ENCODE data around the gene GRIFIN.
A peak's percentile ranks its signal among the peaks of the same experiment; 100 is the strongest.

The GRIFIN gene

GRCh38 chr7:2512179-2512661, 36.0 kb upstream of the GRIFIN start:
- DNase-seq: no peak

DNA sequence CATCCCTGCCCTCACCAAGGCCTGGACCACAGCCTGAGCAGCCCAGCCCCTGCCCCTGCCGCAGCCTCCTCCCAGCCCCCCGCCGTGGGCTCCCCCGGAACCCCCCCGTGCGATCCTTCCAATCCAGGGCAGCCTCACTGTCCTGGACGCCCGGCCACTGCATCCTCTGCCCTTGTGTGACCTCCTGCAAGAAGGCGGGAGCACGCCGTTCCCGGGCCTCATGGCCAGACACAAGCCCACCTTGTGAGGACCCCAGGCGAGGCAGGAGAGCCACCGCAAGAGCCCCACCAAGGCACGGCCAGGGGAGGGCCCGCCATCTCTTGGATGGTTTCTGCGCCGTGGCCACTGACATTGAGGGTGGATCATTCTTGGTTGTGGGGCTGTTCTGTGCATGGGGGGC, 35.6 kb upstream of the GRIFIN start:
- DNase-seq: no peak

GRCh38 chr7:2510909-2511768, 34.9 kb upstream of the GRIFIN start:
- peak; percentile 92 for DNase-seq

GRCh38 chr7:2510130-2510776, 34.1 kb upstream of the GRIFIN start:
- no peak for DNase-seq

DNA sequence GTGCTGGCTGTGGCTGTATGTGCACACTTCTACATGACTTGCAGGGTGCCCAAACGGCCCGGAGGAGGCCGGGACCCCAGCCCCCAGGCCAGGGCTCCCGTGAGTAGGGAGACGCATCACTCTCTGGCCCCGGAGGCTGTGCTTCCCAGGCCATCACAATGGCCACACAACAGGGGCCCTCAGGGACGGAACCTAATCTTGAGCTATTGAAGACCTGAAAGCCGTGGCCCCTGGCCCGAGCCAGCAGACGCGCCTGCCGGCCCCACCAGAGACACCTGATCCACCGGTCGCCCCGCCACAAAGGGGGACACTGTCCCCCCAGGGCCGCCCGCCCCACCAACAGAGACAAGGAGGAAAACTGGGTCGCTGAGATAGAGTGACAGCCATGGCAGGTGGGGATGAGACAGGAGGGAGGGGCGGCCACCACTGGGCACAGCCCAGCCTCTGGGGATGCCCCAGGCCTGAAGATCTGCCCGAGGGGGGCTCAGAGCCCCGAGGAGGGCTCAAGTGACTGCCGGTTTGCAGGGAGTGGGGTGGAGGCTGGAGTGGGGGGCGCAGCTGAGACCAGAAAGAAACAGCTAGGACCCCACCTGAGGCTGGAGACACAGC, 33.2 kb upstream of the GRIFIN start:
- DNase-seq: no peak

DNA sequence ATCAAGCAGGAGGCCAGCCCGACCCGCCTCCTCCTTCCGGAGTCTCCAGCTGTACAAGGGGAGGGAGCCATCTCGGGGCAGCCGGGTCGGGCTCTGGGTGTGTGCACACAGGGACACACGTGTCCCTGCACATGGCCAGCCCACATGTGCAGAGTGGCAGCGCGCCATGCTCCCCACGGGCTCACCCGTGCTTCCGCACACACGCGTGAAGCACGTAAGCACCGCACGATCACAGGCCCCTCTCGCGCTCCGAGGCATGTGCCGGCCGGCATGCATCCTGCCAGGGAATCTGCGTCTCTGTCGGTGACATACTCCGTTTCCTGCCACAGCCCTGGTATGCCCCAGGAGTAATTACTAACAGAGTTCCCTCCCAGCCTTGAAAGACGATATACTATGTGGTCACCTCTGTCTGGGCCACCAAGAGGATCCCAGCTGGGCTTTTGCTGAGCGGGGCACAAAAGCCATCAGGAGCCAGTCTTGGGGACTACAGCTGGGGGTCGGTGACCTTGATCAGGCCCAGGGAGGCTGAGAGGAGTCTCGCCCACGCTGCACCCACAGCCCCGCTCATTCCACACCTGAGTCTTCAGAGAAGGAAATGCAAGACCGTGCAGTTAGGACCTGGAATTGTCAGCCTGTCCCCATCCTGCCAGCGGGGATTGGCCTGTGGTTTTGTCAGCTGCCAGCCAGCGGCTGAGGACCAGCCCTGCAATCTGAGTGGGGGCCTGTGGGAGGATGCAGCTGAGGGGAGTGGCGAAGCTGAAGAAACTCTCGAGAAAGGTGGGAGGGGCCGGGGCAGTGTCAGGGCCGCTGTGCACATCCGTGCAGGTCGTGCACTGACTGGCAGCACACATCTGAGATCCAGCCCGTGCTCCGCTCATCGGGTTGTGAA, 32.4 kb upstream of the GRIFIN start:
- DNase-seq: peak; percentile 43

DNA sequence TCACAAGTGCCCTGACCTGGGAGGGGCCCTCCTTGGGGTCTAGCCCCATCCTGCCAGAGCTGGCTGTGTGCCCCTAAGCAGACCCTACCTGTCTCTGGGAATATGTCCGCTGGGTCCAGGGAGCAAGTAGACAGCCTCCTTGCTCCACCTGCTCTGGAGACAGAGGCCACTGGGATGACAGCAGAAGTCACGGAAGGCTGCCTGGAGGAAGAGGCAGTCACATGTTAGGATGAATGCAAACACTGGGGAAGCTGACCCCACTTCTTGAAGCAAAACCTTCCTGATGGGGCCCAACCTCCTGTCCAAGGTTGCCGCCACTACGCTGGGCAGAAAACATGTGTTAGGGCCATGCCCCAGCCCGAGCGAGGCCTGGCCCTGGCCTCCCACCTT, 31.7 kb upstream of the GRIFIN start:
- DNase-seq: no peak

- no peak for DNase-seq
Observed at GRCh38 chr7:2507208-2507916, 31.2 kb upstream of the GRIFIN start.

DNA sequence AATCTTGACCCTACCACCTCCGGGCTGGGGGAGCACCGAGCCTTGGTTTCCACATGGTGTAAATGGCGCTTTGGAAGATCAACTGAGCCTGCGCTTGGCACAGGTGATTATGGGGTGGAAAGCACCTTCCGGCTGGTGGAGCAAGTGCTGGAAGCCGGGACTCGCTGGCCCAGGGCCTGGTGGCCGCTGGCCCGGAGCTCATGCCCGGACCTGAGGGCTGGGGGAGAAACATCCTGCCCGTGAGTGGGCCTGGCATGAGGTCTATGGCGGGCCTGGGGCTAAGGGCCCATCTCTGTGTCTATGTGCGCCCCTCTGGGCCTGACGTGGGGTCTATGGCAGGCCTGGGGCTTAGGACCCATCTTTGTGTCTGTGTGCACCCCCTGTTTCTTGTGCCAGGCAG, 29.2 kb upstream of the GRIFIN start:
- DNase-seq: no peak

GRCh38 chr7:2504889-2505375, 28.7 kb upstream of the GRIFIN start:
- no peak for DNase-seq

DNA sequence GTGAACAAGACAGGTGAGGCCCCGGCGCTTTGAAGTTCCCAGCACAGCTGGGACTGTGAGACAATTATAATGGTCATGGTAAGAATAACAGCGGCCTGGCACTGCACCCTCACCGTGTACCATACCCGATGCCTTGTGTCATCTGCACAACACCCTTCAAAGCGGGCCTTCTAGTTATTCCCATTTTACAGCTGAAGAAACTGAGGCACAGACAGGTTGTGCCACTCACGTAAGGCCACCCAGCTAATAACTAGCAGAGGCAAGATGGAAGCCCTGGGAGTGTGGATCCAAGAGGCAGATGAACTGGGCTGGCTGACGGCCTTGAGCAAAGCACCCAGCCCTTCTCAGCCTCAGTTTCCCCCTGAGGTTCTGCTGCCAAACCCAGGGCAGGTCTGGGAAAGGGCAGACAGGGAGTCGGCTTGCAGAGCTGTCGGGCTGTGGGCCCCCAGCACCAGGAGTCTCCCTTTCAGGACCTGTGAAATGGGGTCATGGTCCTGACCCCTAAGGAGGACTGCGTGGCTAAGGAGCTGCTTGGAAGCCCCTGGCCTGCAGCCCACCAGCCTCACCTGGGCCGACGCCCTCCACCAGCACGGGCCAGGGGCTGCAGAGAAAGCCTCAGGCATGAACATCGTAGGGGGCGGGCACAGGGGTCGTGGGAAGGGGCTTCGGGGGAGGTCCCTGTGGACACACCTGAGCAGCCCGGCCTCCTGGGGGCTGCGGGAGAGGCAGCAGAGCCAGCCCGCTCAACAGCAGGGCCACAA, 28.1 kb upstream of the GRIFIN start:
- no peak for DNase-seq

- no peak for DNase-seq
Observed at GRCh38 chr7:2503056-2503941, 27.1 kb upstream of the GRIFIN start.

- no peak for DNase-seq
Observed at GRCh38 chr7:2502647-2502966, 26.4 kb upstream of the GRIFIN start.

GRCh38 chr7:2501947-2502646, 25.9 kb upstream of the GRIFIN start:
- no peak for DNase-seq

- no peak for DNase-seq
Observed at GRCh38 chr7:2500701-2501100, 24.5 kb upstream of the GRIFIN start.

GRCh38 chr7:2499719-2500430, 23.7 kb upstream of the GRIFIN start:
- no peak for DNase-seq

DNA sequence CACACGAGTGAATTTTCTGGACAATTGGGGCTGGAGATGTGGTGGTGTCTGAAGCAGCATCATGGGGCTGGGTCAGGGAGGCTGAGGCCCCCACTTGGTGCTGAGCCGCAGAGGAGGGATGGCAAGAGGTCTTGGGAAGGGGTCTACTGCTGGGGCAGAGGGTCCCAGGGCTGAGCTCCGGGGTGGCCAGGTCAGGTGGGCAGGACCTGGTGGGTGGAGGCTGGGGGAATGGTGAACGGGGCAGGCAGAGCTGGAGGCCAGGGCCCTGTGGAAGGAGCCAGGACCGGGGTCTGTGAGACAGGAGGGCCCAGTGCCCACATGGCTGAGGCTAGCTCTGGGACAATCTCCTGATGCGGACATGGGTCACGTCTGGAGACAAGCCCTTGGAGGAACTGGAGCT, 23.0 kb upstream of the GRIFIN start:
- DNase-seq: no peak

GRCh38 chr7:2498708-2499107, 22.5 kb upstream of the GRIFIN start:
- DNase-seq: no peak

Data from KG1 (cell line).